CD4-positive, alpha-beta T cell (primary cell): ENCODE measurements around the gene C5orf46. TPM values are rescaled to one million over a fixed set of nuclear protein-coding genes. Genes with fewer than 3 reads are reported as not detected.

Source experiments
- ATAC-seq: fragments of 200-7000 bp; cut with Tn5 transposase; one replicate; pipeline ENCODE4 v1.10.0; 2022; ENCODE audit warnings: mild to moderate bottlenecking; ENCODE audit not compliant: poor library complexity
- CTCF ChIA-PET: fragments of 350-600 bp; sonication (Branson Sonifier 250); formaldehyde crosslinking; loops from one replicate; lab custom pipeline; 2021; ENCODE audit warnings: antibody characterized with exemption, inconsistent platforms; lab: Charles Lee
- POLR2A ChIA-PET: fragments of 350-600 bp; sonication (Branson Sonifier 250); formaldehyde crosslinking; loops from one replicate; lab custom pipeline; 2021; ENCODE audit warnings: antibody characterized with exemption, inconsistent platforms; lab: Charles Lee
- DNase-seq, 14 experiments: peaks; one replicate each; pipeline ENCODE4 v3.0.0-alpha.2; 2013 to 2020; ENCODE audit warnings: mixed read lengths in 2 of 14
- H3K27ac ChIP-seq, 2 donors: one replicate each; pipeline versions ENCODE4 v1.5.1 to v1.7.0; 2013; ENCODE audit warnings: low read length in 2 of 2, low read depth in 1 of 2, mild to moderate bottlenecking in 1 of 2
- H3K27me3 ChIP-seq, 2 experiments: 1 replicate in 1 of 2; 2 replicates in 1 of 2; pipeline versions ENCODE4 v1.6.1 to v1.7.0; 2013; ENCODE audit warnings: low read length in 2 of 2, control low read depth in 1 of 2, mild to moderate bottlenecking in 1 of 2, moderate library complexity in 1 of 2; ENCODE audit not compliant: insufficient read depth in 2 of 2, control insufficient read depth in 1 of 2
- H3K36me3 ChIP-seq: one replicate; pipeline ENCODE4 v1.6.1; 2013; ENCODE audit warnings: low read length, control low read depth; ENCODE audit not compliant: insufficient read depth
- H3K4me1 ChIP-seq: one replicate; pipeline ENCODE4 v1.6.1; 2013; ENCODE audit warnings: low read length, control low read depth; ENCODE audit not compliant: insufficient read depth
- H3K4me3 ChIP-seq: one replicate; pipeline ENCODE4 v1.5.1; 2013; ENCODE audit warnings: mild to moderate bottlenecking, low read length, moderate library complexity
- H3K9me3 ChIP-seq, 2 experiments: 1 replicate in 1 of 2; 2 replicates in 1 of 2; pipeline versions ENCODE4 v1.6.1 to v1.7.0; 2013; ENCODE audit warnings: low read length in 2 of 2, mild to moderate bottlenecking in 2 of 2, control low read depth in 1 of 2, moderate library complexity in 1 of 2; ENCODE audit not compliant: control insufficient read depth in 1 of 2, insufficient read depth in 1 of 2
- H3K27ac Mint-ChIP-seq: one replicate; pipeline ENCODE4 v1.8.0; 2020; ENCODE audit warnings: mixed read lengths
- H3K27me3 Mint-ChIP-seq: one replicate; pipeline ENCODE4 v1.8.0; 2021; ENCODE audit warnings: mixed read lengths
- H3K36me3 Mint-ChIP-seq: one replicate; pipeline ENCODE4 v1.8.0; 2021; ENCODE audit warnings: low read depth, mixed read lengths
- H3K4me1 Mint-ChIP-seq: one replicate; pipeline ENCODE4 v1.8.0; 2021; ENCODE audit warnings: low read depth, mixed read lengths
- H3K4me3 Mint-ChIP-seq: one replicate; pipeline ENCODE4 v1.8.0; 2020; ENCODE audit warnings: mild to moderate bottlenecking, mixed read lengths
- H3K9me3 Mint-ChIP-seq: one replicate; pipeline ENCODE4 v1.8.0; 2020; ENCODE audit warnings: mixed read lengths
- CTCF ChIP-seq: fragments of 200-600 bp; IDR thresholded peaks from one replicate; pipeline ENCODE4 v1.8.0; 2022; ENCODE audit warnings: antibody characterized with exemption, mild to moderate bottlenecking
- intact Hi-C, 2 experiments: fragments of 100-400 bp; cut with DNase I in 1 of 2; cut with micrococcal nuclease in 1 of 2; formaldehyde crosslinking; loops; one replicate each; pipeline versions ENCODE4 v1.15.1 to v1.9.0; 2023 to 2025; cut with DNase I, micrococcal nuclease
- total RNA-seq, 174 experiments: library from RNA in 2 of 174; stranded (reverse) in 2 of 174; gene quantifications; one replicate each; pipeline ENCODE4 v1.2.3 and lab custom pipeline; 2021 to 2026

The C5orf46 gene
- total RNA-seq, 2 experiments from 2014 or later = not detected

- no peak overlapping the region for H3K27ac Mint-ChIP-seq
- CTCF ChIA-PET = no interaction called here
- Histone ChIP-seq H3K27ac (no peak overlapping the region), H3K4me1 (no peaks in the 10 kb centered on the region), H3K4me3 (no peak overlapping the region), H3K27me3 (peaks cover 0 to 5% of the 10 kb centered on the region in 2 experiments), H3K9me3 (no peaks in the 10 kb centered on the region), H3K36me3 (no peaks in the 10 kb centered on the region)
- no peaks in the 10 kb centered on the region for H3K4me1 Mint-ChIP-seq
- no peaks in the 10 kb centered on the region for H3K9me3 Mint-ChIP-seq
- ATAC-seq (no peak), DNase-seq (no peak)
- no peak overlapping the region for H3K4me3 Mint-ChIP-seq
- intact Hi-C loops = no loop called here
- TF ChIP-seq CTCF = no peak
- peaks cover 25% of the 10 kb centered on the region for H3K27me3 Mint-ChIP-seq
- POLR2A ChIA-PET = no interaction called here
- H3K36me3 Mint-ChIP-seq = no peaks in the 10 kb centered on the region
Observed at GRCh38 chr5:147892696-147893296, 13.5 kb downstream of the C5orf46 start.

DNA sequence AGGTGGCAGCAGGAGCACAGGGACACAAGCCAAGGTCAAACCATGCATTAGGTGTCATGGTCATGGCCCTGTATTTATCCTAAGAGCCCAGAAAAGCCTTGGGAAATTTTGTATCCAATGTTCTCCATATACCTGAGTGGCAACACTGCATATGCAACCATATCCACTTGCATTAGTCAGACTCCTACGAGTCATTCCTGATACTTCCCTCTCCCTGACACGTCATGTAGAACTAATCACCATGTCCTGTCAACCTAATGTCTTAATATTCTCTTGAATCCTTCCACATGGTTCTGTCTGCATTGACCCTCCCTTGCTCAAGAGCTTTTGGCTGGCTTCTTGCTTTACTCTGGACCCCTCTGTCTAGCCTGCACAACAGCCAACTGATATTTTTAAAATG is 18.4 kb downstream of the C5orf46 start:
- Mint-ChIP-seq H3K4me3 (no peak overlapping the region), H3K36me3 (no peaks in the 10 kb centered on the region), H3K4me1 (no peaks in the 10 kb centered on the region), H3K9me3 (no peaks in the 10 kb centered on the region), H3K27ac (no peak overlapping the region), H3K27me3 (peaks cover 20% of the 10 kb centered on the region)
- CTCF ChIA-PET = no interaction called here
- no peaks in the 10 kb centered on the region for H3K36me3 ChIP-seq
- H3K27ac ChIP-seq = no peak overlapping the region
- no peak for TF ChIP-seq CTCF
- DNase-seq (no peak), ATAC-seq (no peak)
- no peaks in the 10 kb centered on the region for H3K4me1 ChIP-seq
- no peaks in the 10 kb centered on the region for H3K9me3 ChIP-seq
- H3K27me3 ChIP-seq = peaks cover 0 to 5% of the 10 kb centered on the region in 2 experiments
- intact Hi-C loops = no loop called here
- POLR2A ChIA-PET = no interaction called here
- H3K4me3 ChIP-seq = no peak overlapping the region

DNA sequence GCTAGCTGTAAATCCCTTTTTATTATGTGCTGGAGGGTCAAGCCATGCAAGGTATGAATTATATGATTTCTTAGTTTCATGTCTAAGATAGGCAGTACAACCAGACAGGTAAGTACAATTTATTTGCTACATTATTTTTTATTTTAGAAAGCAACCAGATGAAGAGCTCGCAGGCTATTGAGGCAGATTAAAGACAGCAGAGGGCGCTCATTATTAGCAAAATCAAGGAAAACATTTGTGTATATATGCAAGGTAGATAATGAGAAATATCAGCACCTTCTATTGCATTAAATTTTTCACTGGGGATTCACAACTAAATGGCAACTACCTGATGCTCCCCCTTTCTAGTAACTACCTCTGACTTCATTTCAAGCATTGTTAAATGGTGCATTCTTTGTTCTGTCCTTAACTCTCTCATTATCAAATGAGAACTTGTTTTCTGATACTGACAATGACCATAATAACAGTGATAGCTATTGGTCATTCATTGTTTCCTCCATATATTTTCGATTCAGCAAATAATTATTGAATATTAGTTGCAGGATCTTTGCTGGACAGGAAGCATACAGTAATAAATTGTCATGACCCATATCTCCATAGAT is 19.2 kb downstream of the C5orf46 start:
- no peaks in the 10 kb centered on the region for H3K9me3 Mint-ChIP-seq
- no peak for ATAC-seq
- H3K4me3 Mint-ChIP-seq = no peak overlapping the region
- H3K27me3 Mint-ChIP-seq = peaks cover 19% of the 10 kb centered on the region
- Histone ChIP-seq H3K27me3 (peaks cover 0 to 5% of the 10 kb centered on the region in 2 experiments), H3K4me3 (no peak overlapping the region), H3K9me3 (no peaks in the 10 kb centered on the region), H3K27ac (no peak overlapping the region), H3K4me1 (no peaks in the 10 kb centered on the region), H3K36me3 (no peaks in the 10 kb centered on the region)
- ChIA-PET POLR2A (no interaction called here), CTCF (no interaction called here)
- no peaks in the 10 kb centered on the region for H3K4me1 Mint-ChIP-seq
- no peak overlapping the region for H3K27ac Mint-ChIP-seq
- intact Hi-C loops = no loop called here
- no peaks in the 10 kb centered on the region for H3K36me3 Mint-ChIP-seq
- no peak for TF ChIP-seq CTCF
- DNase-seq = peak in 1 of 14 experiments; percentile 11
